Transverse colon (tissue), 4 donors: ENCODE measurements around the gene PBX3. TPM values are rescaled to one million over a fixed set of nuclear protein-coding genes. Genes with fewer than 3 reads are reported as not detected.

Experiments
- DNase-seq: peaks from one replicate; pipeline ENCODE4 v3.0.0-alpha.2; 2019
- H3K27ac ChIP-seq, 4 donors: fragments of 200-600 bp; sonication (generic); 2 replicates each; pipeline ENCODE4 v1.5.1; 2016 to 2018; ENCODE audit warnings: inconsistent platforms in 4 of 4
- H3K27me3 ChIP-seq: fragments of 200-600 bp; sonication (generic); 2 replicates; pipeline ENCODE4 v1.5.1; 2017; ENCODE audit warnings: inconsistent platforms
- H3K36me3 ChIP-seq, 4 donors: fragments of 200-600 bp; sonication (generic); 2 replicates each; pipeline ENCODE4 v1.5.1; 2017 to 2019; ENCODE audit warnings: inconsistent platforms in 4 of 4
- H3K4me1 ChIP-seq, 4 donors: fragments of 200-600 bp; sonication (generic); 2 replicates each; pipeline ENCODE4 v1.5.1; 2017 to 2020; ENCODE audit warnings: inconsistent platforms in 4 of 4
- H3K4me3 ChIP-seq, 4 donors: fragments of 200-600 bp; sonication (generic); 1 replicate in 1 of 4; 2 replicates in 3 of 4; pipeline versions ENCODE4 v1.5.1 to v1.6.1; 2017 to 2019; ENCODE audit warnings: inconsistent platforms in 4 of 4
- H3K9me3 ChIP-seq, 2 donors: fragments of 200-600 bp; sonication (generic); 2 replicates each; pipeline ENCODE4 v1.5.1; 2017 to 2019; ENCODE audit warnings: inconsistent platforms in 2 of 2
- CTCF ChIP-seq, 5 experiments: fragments of 200-600 bp in 3 of 5; fragments of 450-650 bp in 2 of 5; sonication (generic) in 3 of 5; IDR thresholded peaks; 1 replicate in 2 of 5; 2 replicates in 3 of 5; pipeline ENCODE4 v1.5.1; 2016 to 2017; ENCODE audit warnings: antibody characterized with exemption in 5 of 5, inconsistent platforms in 3 of 5, mild to moderate bottlenecking in 2 of 5, moderate library complexity in 1 of 5
- EP300 ChIP-seq: sonication (generic); formaldehyde crosslinking; IDR thresholded peaks from one replicate; pipeline ENCODE4 v1.6.1; 2017; ENCODE audit warnings: antibody characterized with exemption, low read depth
- POLR2A ChIP-seq: fragments of 450-650 bp; IDR thresholded peaks from one replicate; pipeline ENCODE4 v1.6.1; 2016; ENCODE audit warnings: antibody characterized with exemption, mild to moderate bottlenecking, moderate library complexity
- POLR2AphosphoS5 ChIP-seq, 3 donors: sonication (generic); formaldehyde crosslinking; IDR thresholded peaks; one replicate each; pipeline ENCODE4 v1.6.1; 2016; ENCODE audit warnings: antibody characterized with exemption in 3 of 3
- WGBS, 2 donors: methylation state at CpG; one replicate each; pipeline ENCODE4 v1.1.5; 2018; ENCODE audit warnings: low coverage in 1 of 2; 5-methylcytosine and 5-hydroxymethylcytosine counted together
- in situ Hi-C, 4 donors: fragments of 200-750 bp; cut with MboI; loops; one replicate each; pipeline versions ENCODE4 v1.15.0 to v1.15.1; 2017; ENCODE audit warnings: low sequenced_read_pairs in 3 of 4, low pct_ligation_motif_present in 1 of 4, low pct_unique_long_range_greater_than_20kb in 1 of 4
- intact Hi-C: fragments of 100-400 bp; cut with DNase I; formaldehyde crosslinking; loops from one replicate; pipeline ENCODE4 v1.15.1; 2023; ENCODE audit warnings: low total_unique reads
- total RNA-seq, 4 donors: library from RNA; depleted of rRNA; stranded (reverse); fragments of >200 nt; gene quantifications; one replicate each; pipeline ENCODE4 v1.1.0, GENCODE V29; 2016

PBX3 gene
- total RNA-seq, 4 donors from 2014 or later, result 16.4 to 70.3 (median 20.4) TPM

- H3K27me3 ChIP-seq, result no peaks in the 10 kb centered on the region
- H3K4me3 ChIP-seq, result no peak overlapping the region
- H3K27ac ChIP-seq, result no peak overlapping the region
- no peaks in the 10 kb centered on the region for H3K9me3 ChIP-seq
- no peak for DNase-seq
- in situ Hi-C loops, result loop anchor here in 1 of 4 donors (25.0 kb wide), 1 partner anchor 557 kb away; no protein-coding TSS in a partner anchor
- intact Hi-C loops, result no loop called here
- no peaks in the 10 kb centered on the region for H3K36me3 ChIP-seq
- H3K4me1 ChIP-seq, result no peaks in the 10 kb centered on the region
- 86% methylated on average over 5 of the region's 5 CpGs; no CpG with 5 or more reads in 1 of the 2 donors for WGBS, 2 donors
- TF ChIP-seq EP300 (no peak), POLR2AphosphoS5 (IDR thresholded peaks at IDR 0.05) (no peak), CTCF (IDR thresholded peaks at IDR 0.05) (no peak), POLR2A (no peak)
Measured at GRCh38 chr9:125969462-125969861, 222.3 kb downstream of the PBX3 start.

GRCh38 chr9:125969868-125970267, 222.7 kb downstream of the PBX3 start:
- Histone ChIP-seq H3K4me1 (no peaks in the 10 kb centered on the region), H3K4me3 (no peak overlapping the region), H3K27ac (no peak overlapping the region), H3K9me3 (no peaks in the 10 kb centered on the region), H3K27me3 (no peaks in the 10 kb centered on the region), H3K36me3 (no peaks in the 10 kb centered on the region)
- WGBS, 2 donors, result 57% methylated on average over 5 of the region's 5 CpGs; no CpG with 5 or more reads in 1 of the 2 donors
- TF ChIP-seq EP300, result no peak
- TF ChIP-seq POLR2AphosphoS5 (IDR thresholded peaks at IDR 0.05), result no peak
- TF ChIP-seq CTCF (IDR thresholded peaks at IDR 0.05), result no peak
- no peak for TF ChIP-seq POLR2A
- intact Hi-C loops (no loop called here), in situ Hi-C loops (loop anchor here in 1 of 4 donors (25.0 kb wide), 1 partner anchor 558 kb away; no protein-coding TSS in a partner anchor)
- DNase-seq, result no peak

- DNase-seq, result no peak
- TF ChIP-seq POLR2A, result no peak
- no peak for TF ChIP-seq POLR2AphosphoS5 (IDR thresholded peaks at IDR 0.05)
- no peak for TF ChIP-seq CTCF (IDR thresholded peaks at IDR 0.05)
- TF ChIP-seq EP300, result no peak
- WGBS, 2 donors, result 75 to 81% methylated on average over 3 to 5 of the region's 5 CpGs
- in situ Hi-C loops (loop anchor here in 1 of 4 donors (25.0 kb wide), 1 partner anchor 558 kb away; no protein-coding TSS in a partner anchor), intact Hi-C loops (no loop called here)
- Histone ChIP-seq H3K4me1 (no peaks in the 10 kb centered on the region), H3K36me3 (no peaks in the 10 kb centered on the region), H3K27ac (no peak overlapping the region), H3K4me3 (no peak overlapping the region), H3K9me3 (no peaks in the 10 kb centered on the region), H3K27me3 (no peaks in the 10 kb centered on the region)
Measured at GRCh38 chr9:125970340-125970739, 223.2 kb downstream of the PBX3 start.

- H3K27ac ChIP-seq, result no peak overlapping the region
- no peaks in the 10 kb centered on the region for H3K4me1 ChIP-seq
- no peaks in the 10 kb centered on the region for H3K27me3 ChIP-seq
- no peaks in the 10 kb centered on the region for H3K36me3 ChIP-seq
- TF ChIP-seq POLR2A, result no peak
- no peak for TF ChIP-seq EP300
- TF ChIP-seq CTCF (IDR thresholded peaks at IDR 0.05), result no peak
- TF ChIP-seq POLR2AphosphoS5 (IDR thresholded peaks at IDR 0.05), result no peak
- intact Hi-C loops, result no loop called here
- H3K9me3 ChIP-seq, result no peaks in the 10 kb centered on the region
- H3K4me3 ChIP-seq, result no peak overlapping the region
- no peak for DNase-seq
- in situ Hi-C loops, result loop anchor here in 1 of 4 donors (25.0 kb wide), 1 partner anchor 559 kb away; no protein-coding TSS in a partner anchor
- WGBS, 2 donors, result 85% methylated on average over 3 of the region's 3 CpGs; no CpG with 5 or more reads in 1 of the 2 donors
Measured at GRCh38 chr9:125971050-125971449, 223.9 kb downstream of the PBX3 start.
